Ishikawa (cell line): ENCODE results near the gene ELANE.

Experiments
- CEBPB ChIP-seq: IDR thresholded peaks from 2 replicates; pipeline ENCODE4 v1.6.1; 2012
- CREB1 ChIP-seq: IDR thresholded peaks from 2 replicates; pipeline ENCODE4 v1.6.1; 2012; ENCODE audit warnings: low read depth
- EP300 ChIP-seq: IDR thresholded peaks from 2 replicates; pipeline ENCODE4 v1.6.1; 2012; ENCODE audit warnings: borderline replicate concordance
- FOXM1 ChIP-seq: IDR thresholded peaks from 2 replicates; pipeline ENCODE4 v1.6.1; 2012; ENCODE audit warnings: low read depth, borderline replicate concordance
- MAX ChIP-seq: IDR thresholded peaks from 2 replicates; pipeline ENCODE4 v1.6.1; 2012
- RAD21 ChIP-seq: IDR thresholded peaks from 2 replicates; pipeline ENCODE4 v1.6.1; 2012; ENCODE audit warnings: low read depth
- REST ChIP-seq: IDR thresholded peaks from 2 replicates; pipeline ENCODE4 v1.6.1; 2012; ENCODE audit warnings: low read depth, mild to moderate bottlenecking
- TAF1 ChIP-seq: IDR thresholded peaks from 2 replicates; pipeline ENCODE4 v1.6.1; 2012; ENCODE audit warnings: low read depth, mild to moderate bottlenecking
- TEAD4 ChIP-seq: IDR thresholded peaks from 2 replicates; pipeline ENCODE4 v1.6.1; 2012
- USF1 ChIP-seq: IDR thresholded peaks from 2 replicates; pipeline ENCODE4 v1.6.1; 2012

GRCh38 chr19:879711-880438 is 27.8 kb downstream of the ELANE start:
- TF ChIP-seq MAX (no peak), CREB1 (no peak), CEBPB (no peak), REST (no peak), RAD21 (no peak), TEAD4 (no peak), FOXM1 (no peak), USF1 (no peak), EP300 (no peak), TAF1 (no peak)
